Lower lobe of right lung (tissue), 2 donors: Measurements from ENCODE around the gene PBX1. TPM values are rescaled to one million over a fixed set of nuclear protein-coding genes. Genes with fewer than 3 reads are reported as not detected.
"Not testable (repeated sequence)": the region's sequence is repeated elsewhere in the genome, so short reads cannot be mapped to it uniquely, and the experiment has no call there.

ENCODE experiments used
- ATAC-seq, 2 donors: fragments of 200-7000 bp; cut with Tn5 transposase; one replicate each; pipeline ENCODE4 v1.9.1; 2020 to 2022; ENCODE audit warnings: mild to moderate bottlenecking in 2 of 2, moderate library complexity in 2 of 2
- DNase-seq: peaks from one replicate; pipeline ENCODE4 v3.0.0-alpha.2; 2020
- H3K27ac ChIP-seq: fragments of 200-600 bp; one replicate; pipeline ENCODE4 v1.8.0; 2022
- H3K27me3 ChIP-seq: fragments of 200-600 bp; one replicate; pipeline ENCODE4 v1.8.0; 2022; ENCODE audit warnings: low read depth
- H3K36me3 ChIP-seq: fragments of 200-600 bp; one replicate; pipeline ENCODE4 v1.8.0; 2022; ENCODE audit warnings: mild to moderate bottlenecking
- H3K4me1 ChIP-seq: fragments of 200-600 bp; one replicate; pipeline ENCODE4 v1.8.0; 2022
- H3K4me3 ChIP-seq: fragments of 200-600 bp; one replicate; pipeline ENCODE4 v1.8.0; 2022; ENCODE audit warnings: mild to moderate bottlenecking
- H3K9me3 ChIP-seq: fragments of 200-600 bp; one replicate; pipeline ENCODE4 v1.8.0; 2022
- CTCF ChIP-seq: fragments of 200-600 bp; IDR thresholded peaks from one replicate; pipeline ENCODE4 v1.8.0; 2022; ENCODE audit warnings: antibody characterized with exemption, mild to moderate bottlenecking
- intact Hi-C: fragments of 100-400 bp; cut with DNase I; formaldehyde crosslinking; loops from one replicate; pipeline ENCODE4 v1.11.0; 2022
- total RNA-seq: library from RNA; stranded (reverse); fragmentation: NEBNext Ultra II Directional; extraction: Animal tissue kit (Norgen Biotek cat#: 25700); gene quantifications from one replicate; pipeline ENCODE4 v1.2.1, GENCODE V29; 2021
- donor health status: DM: no; HTN: yes; CAD: no; lungs with severe emphysema.

PBX1 gene
- total RNA-seq, 1 donor from 2014 or later: 58.1 TPM

GRCh38 chr1:164601399-164602100, 42.6 kb downstream of the PBX1 start:
- TF ChIP-seq CTCF: no peak

GRCh38 chr1:164602101-164602422, 43.1 kb downstream of the PBX1 start:
- H3K27ac ChIP-seq: peak overlapping the region; percentile 67
- H3K27me3 ChIP-seq: no peaks in the 10 kb centered on the region
- no peaks in the 10 kb centered on the region for H3K9me3 ChIP-seq
- intact Hi-C loops: no loop called here
- peaks cover 31% of the 10 kb centered on the region for H3K4me1 ChIP-seq
- DNase-seq (peak; percentile 65), ATAC-seq (peak; percentile 94 to 96)
- TF ChIP-seq CTCF: no peak
- H3K36me3 ChIP-seq: no peaks in the 10 kb centered on the region
- peak overlapping the region; percentile 21 for H3K4me3 ChIP-seq

More at GRCh38 chr1:164601399-164602100, 42.6 kb downstream of the PBX1 start:
- Histone ChIP-seq H3K4me1 (peaks cover 31% of the 10 kb centered on the region), H3K27ac (peak overlapping the region; percentile 67), H3K4me3 (no peak overlapping the region), H3K36me3 (no peaks in the 10 kb centered on the region), H3K27me3 (no peaks in the 10 kb centered on the region), H3K9me3 (no peaks in the 10 kb centered on the region)
- peak; percentile 50 to 64 for ATAC-seq
- no peak for DNase-seq
- intact Hi-C loops: no loop called here

- no peak for TF ChIP-seq CTCF
- Histone ChIP-seq H3K4me1 (peaks cover 31% of the 10 kb centered on the region), H3K27ac (peak overlapping the region; percentile 67), H3K36me3 (no peaks in the 10 kb centered on the region), H3K4me3 (peak overlapping the region; percentile 21), H3K27me3 (no peaks in the 10 kb centered on the region), H3K9me3 (no peaks in the 10 kb centered on the region)
- ATAC-seq (peak; percentile 74 to 76), DNase-seq (peak; percentile 71)
- intact Hi-C loops: no loop called here
Measured at GRCh38 chr1:164602480-164603093, 43.6 kb downstream of the PBX1 start.

- intact Hi-C loops, H3K4me3 ChIP-seq, ATAC-seq, H3K9me3 ChIP-seq, H3K27me3 ChIP-seq, H3K36me3 ChIP-seq, DNase-seq, H3K27ac ChIP-seq: not testable (repeated sequence)
- peaks cover 40% of the 10 kb centered on the region for H3K4me1 ChIP-seq
Measured at GRCh38 chr1:164603805-164604204, 44.8 kb downstream of the PBX1 start.

- Histone ChIP-seq H3K27me3 (no peaks in the 10 kb centered on the region), H3K4me1 (peaks cover 43% of the 10 kb centered on the region), H3K36me3 (no peaks in the 10 kb centered on the region), H3K4me3 (no peak overlapping the region), H3K27ac (no peak overlapping the region), H3K9me3 (no peaks in the 10 kb centered on the region)
- ATAC-seq (no peak), DNase-seq (no peak)
- intact Hi-C loops: no loop called here
- no peak for TF ChIP-seq CTCF
Measured at GRCh38 chr1:164604541-164604940, 45.6 kb downstream of the PBX1 start.
